ENCODE measurements around the gene HMMR. TPM values are rescaled to one million over a fixed set of nuclear protein-coding genes. Genes with fewer than 3 reads are reported as not detected.

Gene HMMR
- total RNA-seq, 1 donor from 2014 or later, result 225 TPM

- no peaks in the 10 kb centered on the region for H3K36me3 Mint-ChIP-seq
- no peaks in the 10 kb centered on the region for H3K79me2 ChIP-seq (ENCODE audit: low read depth)
- no peak overlapping the region for H3K9ac ChIP-seq
- H3K36me3 ChIP-seq, result no peaks in the 10 kb centered on the region
- H3K27me3 ChIP-seq, result no peaks in the 10 kb centered on the region
- no peak overlapping the region for H3K27ac ChIP-seq
- H4K20me1 ChIP-seq (ENCODE audit: low read depth), result no peaks in the 10 kb centered on the region
- TF ChIP-seq EZH2phosphoT487 (IDR thresholded peaks at IDR 0.05) (no peak), EZH2 (IDR thresholded peaks at IDR 0.05) (no peak)
- TF ChIP-seq, protein P1, sequence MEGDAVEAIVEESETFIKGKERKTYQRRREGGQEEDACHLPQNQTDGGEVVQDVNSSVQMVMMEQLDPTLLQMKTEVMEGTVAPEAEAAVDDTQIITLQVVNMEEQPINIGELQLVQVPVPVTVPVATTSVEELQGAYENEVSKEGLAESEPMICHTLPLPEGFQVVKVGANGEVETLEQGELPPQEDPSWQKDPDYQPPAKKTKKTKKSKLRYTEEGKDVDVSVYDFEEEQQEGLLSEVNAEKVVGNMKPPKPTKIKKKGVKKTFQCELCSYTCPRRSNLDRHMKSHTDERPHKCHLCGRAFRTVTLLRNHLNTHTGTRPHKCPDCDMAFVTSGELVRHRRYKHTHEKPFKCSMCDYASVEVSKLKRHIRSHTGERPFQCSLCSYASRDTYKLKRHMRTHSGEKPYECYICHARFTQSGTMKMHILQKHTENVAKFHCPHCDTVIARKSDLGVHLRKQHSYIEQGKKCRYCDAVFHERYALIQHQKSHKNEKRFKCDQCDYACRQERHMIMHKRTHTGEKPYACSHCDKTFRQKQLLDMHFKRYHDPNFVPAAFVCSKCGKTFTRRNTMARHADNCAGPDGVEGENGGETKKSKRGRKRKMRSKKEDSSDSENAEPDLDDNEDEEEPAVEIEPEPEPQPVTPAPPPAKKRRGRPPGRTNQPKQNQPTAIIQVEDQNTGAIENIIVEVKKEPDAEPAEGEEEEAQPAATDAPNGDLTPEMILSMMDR (IDR thresholded peaks at IDR 0.05), result no peak
- no peaks in the 10 kb centered on the region for H3K9me3 Mint-ChIP-seq
- H3K4me3 ChIP-seq, result no peak overlapping the region
- H3K9me3 ChIP-seq (ENCODE audit: low read depth), result no peaks in the 10 kb centered on the region
- peaks cover 2% of the 10 kb centered on the region for H3K27me3 Mint-ChIP-seq (ENCODE audit: insufficient read depth, low read depth)
- no peaks in the 10 kb centered on the region for H3F3A ChIP-seq (ENCODE audit: low read depth)
- H3K4me1 Mint-ChIP-seq, result no peaks in the 10 kb centered on the region
- no peak overlapping the region for H3K27ac Mint-ChIP-seq
- H3K4me3 Mint-ChIP-seq, result no peak overlapping the region
- H3K4me2 ChIP-seq, result no peak overlapping the region
- H2AFZ ChIP-seq (replicated peaks), result no peak overlapping the region
- no peaks in the 10 kb centered on the region for H3K4me1 ChIP-seq
- DNase-seq (ENCODE audit: low spot score), result no peak
Measured at GRCh38 chr5:163540696-163541095, 80.3 kb downstream of the HMMR start.

Small RNA genes within 50 kb of the gene (small RNA-seq; reads per million reads assigned to genes)
- gene AC008723.1, result not detected

Other genes starting within 250 kb of the HMMR start
- gene CCNG1, start 23.0 kb upstream of the HMMR start, total RNA-seq (ENCODE audit: low replicate concordance), result 593 and 933 TPM in 2 replicates
- 30.0 and 68.2 TPM in 2 replicates for gene NUDCD2, start 530 bp upstream of the HMMR start, total RNA-seq (ENCODE audit: low replicate concordance)
- 44.7 and 69.0 TPM in 2 replicates for gene MAT2B, start 45.0 kb downstream of the HMMR start, total RNA-seq (ENCODE audit: low replicate concordance)

Data from neural progenitor cell (in vitro differentiated cells).